ENCODE data around the gene DENND6A. TPM values are rescaled to one million over a fixed set of nuclear protein-coding genes. Genes with fewer than 3 reads are reported as not detected.
"Not testable (repeated sequence)": the region's sequence is repeated elsewhere in the genome, so short reads cannot be mapped to it uniquely, and the experiment has no call there.

DENND6A gene
- total and polyA plus RNA-seq, 8 donors: 3.3 to 12.0 (median 8.3) TPM

DNA sequence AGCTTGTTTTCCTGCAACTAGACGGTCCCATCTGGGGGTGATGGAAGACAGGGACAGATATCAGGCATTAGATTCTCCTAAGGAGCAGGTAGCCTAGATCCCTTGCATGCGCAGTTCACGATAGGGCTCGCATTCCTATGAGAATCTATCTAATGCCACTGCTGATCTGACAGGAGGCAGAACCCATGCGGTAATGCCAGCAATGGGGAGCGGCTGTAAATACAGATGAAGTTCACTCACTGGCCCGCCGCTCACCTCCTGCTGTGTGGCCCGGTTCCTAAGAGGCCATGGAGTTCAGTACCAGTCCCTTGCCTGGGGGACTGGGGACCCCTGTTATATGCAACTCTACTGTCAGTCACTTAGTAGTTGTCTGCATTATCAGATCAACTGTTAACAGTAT lies 7.9 kb upstream of the DENND6A start:
- 86 to 93% methylated on average over 9 of the region's 9 CpGs for WGBS, 2 donors
- Histone ChIP-seq H3K9me3 (no peaks in the 10 kb centered on the region), H3K36me3 (no peaks in the 10 kb centered on the region), H3K27me3 (no peaks in the 10 kb centered on the region), H3K4me3 (no peak overlapping the region), H3K27ac (no peak overlapping the region), H3K4me1 (no peaks in the 10 kb centered on the region)
- DNase-seq (no peak), FAIRE-seq (no peak), ATAC-seq (no peak)
- TF ChIP-seq, protein P1, sequence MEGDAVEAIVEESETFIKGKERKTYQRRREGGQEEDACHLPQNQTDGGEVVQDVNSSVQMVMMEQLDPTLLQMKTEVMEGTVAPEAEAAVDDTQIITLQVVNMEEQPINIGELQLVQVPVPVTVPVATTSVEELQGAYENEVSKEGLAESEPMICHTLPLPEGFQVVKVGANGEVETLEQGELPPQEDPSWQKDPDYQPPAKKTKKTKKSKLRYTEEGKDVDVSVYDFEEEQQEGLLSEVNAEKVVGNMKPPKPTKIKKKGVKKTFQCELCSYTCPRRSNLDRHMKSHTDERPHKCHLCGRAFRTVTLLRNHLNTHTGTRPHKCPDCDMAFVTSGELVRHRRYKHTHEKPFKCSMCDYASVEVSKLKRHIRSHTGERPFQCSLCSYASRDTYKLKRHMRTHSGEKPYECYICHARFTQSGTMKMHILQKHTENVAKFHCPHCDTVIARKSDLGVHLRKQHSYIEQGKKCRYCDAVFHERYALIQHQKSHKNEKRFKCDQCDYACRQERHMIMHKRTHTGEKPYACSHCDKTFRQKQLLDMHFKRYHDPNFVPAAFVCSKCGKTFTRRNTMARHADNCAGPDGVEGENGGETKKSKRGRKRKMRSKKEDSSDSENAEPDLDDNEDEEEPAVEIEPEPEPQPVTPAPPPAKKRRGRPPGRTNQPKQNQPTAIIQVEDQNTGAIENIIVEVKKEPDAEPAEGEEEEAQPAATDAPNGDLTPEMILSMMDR (IDR thresholded peaks at IDR 0.05): no peak
- intact Hi-C loops (cut with DNase I): no loop called here

DNA sequence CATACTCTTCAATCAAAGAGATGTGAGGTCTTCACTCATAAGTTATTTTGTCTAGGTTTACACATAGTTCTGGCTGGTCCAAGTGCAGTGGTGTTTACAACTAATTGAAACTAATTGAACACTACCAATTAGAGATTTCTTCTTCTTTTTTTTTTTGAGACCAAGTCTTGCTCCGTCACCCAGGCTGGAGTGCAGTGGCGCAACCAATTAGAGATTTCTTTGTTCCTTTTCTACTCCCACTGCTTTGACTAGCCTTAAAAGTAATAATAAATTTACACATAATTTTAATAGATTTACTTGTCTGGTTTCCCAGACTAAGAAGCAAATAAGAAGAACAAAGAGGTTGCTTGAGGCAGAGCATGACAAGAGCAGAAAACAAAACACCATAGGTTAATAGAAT lies 6.7 kb upstream of the DENND6A start:
- H3K27me3 ChIP-seq: no peaks in the 10 kb centered on the region
- DNase-seq: no peak
- no peak for ATAC-seq
- no peaks in the 10 kb centered on the region for H3K36me3 ChIP-seq
- FAIRE-seq: no peak
- H3K4me1 ChIP-seq: no peaks in the 10 kb centered on the region
- TF ChIP-seq, protein P1 (IDR thresholded peaks at IDR 0.05): no peak
- H3K4me3 ChIP-seq: no peak overlapping the region
- intact Hi-C loops (cut with DNase I): no loop called here
- H3K27ac ChIP-seq: no peak overlapping the region
- H3K9me3 ChIP-seq: no peaks in the 10 kb centered on the region
- WGBS, 2 donors: 87 to 95% methylated on average over 2 of the region's 2 CpGs

DNA sequence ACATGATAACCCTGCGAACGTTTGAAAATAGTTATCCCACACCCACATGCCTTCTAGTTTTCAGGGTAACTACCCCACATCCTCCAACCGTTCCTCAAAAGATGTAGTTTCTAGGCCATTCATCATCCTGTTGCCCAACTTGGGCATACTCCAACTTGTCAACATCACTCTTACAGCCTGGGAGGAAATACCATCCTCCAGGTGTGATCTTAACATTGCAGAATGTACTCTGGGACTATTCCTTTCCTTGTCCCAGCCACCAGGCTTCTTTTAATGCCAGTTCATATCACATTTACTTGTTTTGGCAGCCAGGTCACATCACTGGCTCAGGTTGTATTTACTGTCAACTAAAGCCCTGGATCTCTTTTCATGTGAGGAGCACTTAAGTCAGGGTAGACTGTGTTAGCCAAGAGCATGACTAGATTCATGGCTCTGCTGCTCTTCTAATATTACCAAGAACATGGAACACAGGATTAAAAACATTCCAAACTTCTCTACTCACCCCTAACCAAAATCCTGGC lies 4.0 kb upstream of the DENND6A start:
- H3K9me3 ChIP-seq: no peaks in the 10 kb centered on the region
- H3K4me1 ChIP-seq: no peaks in the 10 kb centered on the region
- 10 to 18% methylated on average over 3 of the region's 3 CpGs for WGBS, 2 donors
- no peaks in the 10 kb centered on the region for H3K27me3 ChIP-seq
- DNase-seq: peak in 2 of 6 donors; percentile 44 to 57
- ATAC-seq: peak; percentile 12 to 52 (median 30)
- intact Hi-C loops (cut with DNase I): no loop called here
- no peak for FAIRE-seq
- no peak overlapping the region for H3K4me3 ChIP-seq
- no peaks in the 10 kb centered on the region for H3K36me3 ChIP-seq
- TF ChIP-seq, protein P1 (IDR thresholded peaks at IDR 0.05): no peak
- H3K27ac ChIP-seq: no peak overlapping the region

DNA sequence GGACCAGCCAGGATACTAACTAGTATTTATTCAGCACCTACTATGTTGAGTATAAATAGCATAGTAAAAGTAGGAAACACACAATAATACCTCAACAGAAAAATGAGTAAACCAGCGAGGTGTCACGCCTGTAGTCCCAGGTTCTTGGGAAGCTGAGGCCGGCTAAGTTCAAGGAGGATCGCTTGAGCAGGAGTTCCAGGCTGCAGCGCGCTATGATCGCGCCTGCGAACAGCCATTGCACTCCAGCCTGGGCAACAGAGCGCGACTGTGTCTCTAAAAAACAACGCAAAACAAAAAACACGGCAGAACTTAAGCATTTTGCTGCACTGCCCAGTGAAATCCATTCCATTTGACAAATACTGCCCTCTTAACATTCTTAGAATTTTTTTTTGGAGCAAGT lies 1.3 kb upstream of the DENND6A start:
- Histone ChIP-seq H3K4me1 (peaks cover 0 to 15% (median 0%) of the 10 kb centered on the region in 3 donors), H3K36me3 (no peaks in the 10 kb centered on the region), H3K9me3 (no peaks in the 10 kb centered on the region), H3K27me3 (no peaks in the 10 kb centered on the region), H3K4me3 (no peak overlapping the region), H3K27ac (no peak overlapping the region)
- WGBS, 2 donors: 90 to 94% methylated on average over 13 of the region's 13 CpGs
- FAIRE-seq (no peak), ATAC-seq (no peak), DNase-seq (no peak)
- TF ChIP-seq, protein P1 (IDR thresholded peaks at IDR 0.05): no peak
- intact Hi-C loops (cut with DNase I): no loop called here

DNA sequence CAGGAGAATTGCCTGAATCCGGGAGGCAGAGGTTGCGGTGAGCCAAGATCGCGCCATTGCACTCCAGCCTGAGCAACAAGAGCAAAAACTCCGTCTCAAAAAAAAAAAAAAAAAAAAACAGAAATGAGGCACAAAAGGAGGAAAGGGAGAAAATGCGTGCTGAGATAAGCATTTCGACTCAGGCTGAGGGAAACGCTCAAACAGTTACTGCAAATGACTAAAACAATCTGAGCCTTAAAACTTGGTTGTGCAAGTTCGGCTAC lies 813 bp downstream of the DENND6A start:
- peaks cover 0 to 15% (median 0%) of the 10 kb centered on the region in 3 donors for H3K4me1 ChIP-seq
- H3K4me3 ChIP-seq: peak overlapping the region; percentile 94 to 100 (median 98)
- DNase-seq; FAIRE-seq; H3K9me3 ChIP-seq; intact Hi-C loops (cut with DNase I); H3K36me3 ChIP-seq; H3K27me3 ChIP-seq: not testable (repeated sequence)
- peak in 2 of 4 donors; percentile 5 to 20 for ATAC-seq
- WGBS, 2 donors: 3 to 4% methylated on average over 9 of the region's 9 CpGs
- H3K27ac ChIP-seq: peak overlapping the region; percentile 84 to 98 (median 94)
